Neural cell (in vitro differentiated cells): ENCODE data around the gene AKT1S1. TPM values are rescaled to one million over a fixed set of nuclear protein-coding genes. Genes with fewer than 3 reads are reported as not detected.

Experiments
- H2AFZ ChIP-seq: fragments of 200-600, 300-800 bp; sonication (generic), shearing (Covaris generic); 2 replicates; pipeline ENCODE4 v1.6.0; 2014; ENCODE audit warnings: low read depth, mild to moderate bottlenecking, antibody characterized with exemption, low read length, moderate library complexity
- H3F3A ChIP-seq: fragments of 200-600 bp; shearing (Covaris generic); 2 replicates; pipeline ENCODE4 v1.6.1; 2016; ENCODE audit warnings: mild to moderate bottlenecking, moderate library complexity, mixed read lengths, antibody characterized with exemption, low read length; ENCODE audit not compliant: insufficient read depth, poor library complexity, severe bottlenecking
- H3K27ac ChIP-seq: fragments of 200-600, 300-800 bp; sonication (generic), shearing (Covaris generic); 2 replicates; pipeline ENCODE4 v1.5.1; 2014; ENCODE audit warnings: mild to moderate bottlenecking, low read length, moderate library complexity
- H3K27me3 ChIP-seq: fragments of 300-800, 200-600 bp; sonication (generic), shearing (Covaris generic); 2 replicates; pipeline ENCODE4 v1.6.0; 2014; ENCODE audit warnings: mild to moderate bottlenecking, low read depth, low read length, moderate library complexity; ENCODE audit not compliant: insufficient read depth
- H3K36me3 ChIP-seq: fragments of 300-800, 200-600 bp; sonication (generic), shearing (Covaris generic); 2 replicates; pipeline ENCODE4 v1.5.1; 2014; ENCODE audit warnings: mild to moderate bottlenecking, antibody characterized with exemption, low read length, moderate library complexity; ENCODE audit not compliant: insufficient read depth
- H3K4me2 ChIP-seq: fragments of 300-800, 200-600 bp; sonication (generic), shearing (Covaris generic); 2 replicates; pipeline ENCODE4 v1.6.0; 2014; ENCODE audit warnings: mild to moderate bottlenecking, low read length
- H3K4me3 ChIP-seq: fragments of 300-800, 200-600 bp; sonication (generic), shearing (Covaris generic); 2 replicates; pipeline ENCODE4 v1.5.1; 2014; ENCODE audit warnings: mild to moderate bottlenecking, low read length, moderate library complexity
- H3K79me2 ChIP-seq: fragments of 200-600 bp; shearing (Covaris generic); replicated peaks from 2 replicates; pipeline ENCODE4 v1.6.0; 2014; ENCODE audit warnings: mild to moderate bottlenecking, low read length, moderate library complexity; ENCODE audit not compliant: insufficient read depth
- H3K9ac ChIP-seq: fragments of 300-800, 200-600 bp; sonication (generic), shearing (Covaris generic); 2 replicates; pipeline ENCODE4 v1.6.1; 2016; ENCODE audit warnings: mild to moderate bottlenecking, low read length, mixed read lengths
- H3K9me2 ChIP-seq: fragments of 200-600 bp; shearing (Covaris generic); 2 replicates; pipeline ENCODE4 v1.6.1; 2016; ENCODE audit warnings: mild to moderate bottlenecking, low read length, mixed read lengths; ENCODE audit not compliant: insufficient read depth
- H3K9me3 ChIP-seq: fragments of 200-600, 300-800 bp; sonication (generic), shearing (Covaris generic); 2 replicates; pipeline ENCODE4 v1.6.1; 2016; ENCODE audit warnings: mild to moderate bottlenecking, mixed run types, low read length, moderate library complexity, mixed read lengths
- H4K20me1 ChIP-seq: fragments of 200-600 bp; shearing (Covaris generic); 2 replicates; pipeline ENCODE4 v1.6.1; 2016; ENCODE audit warnings: mild to moderate bottlenecking, mixed run types; ENCODE audit not compliant: insufficient read depth
- EP300 ChIP-seq: fragments of 450-650 bp; conservative IDR thresholded peaks from 2 replicates; pipeline ENCODE4 v1.6.1; 2014; ENCODE audit warnings: antibody characterized with exemption, mild to moderate bottlenecking, moderate library complexity; ENCODE audit not compliant: poor library complexity, severe bottlenecking
- EZH2 ChIP-seq: fragments of 200-600, 300-800 bp; shearing (Covaris generic), sonication (generic); IDR thresholded peaks from 2 replicates; pipeline ENCODE4 v1.6.1; 2014; ENCODE audit warnings: antibody characterized with exemption, low read length, borderline replicate concordance, mild to moderate bottlenecking; ENCODE audit not compliant: insufficient read depth, poor library complexity, severe bottlenecking
- MXI1 ChIP-seq: fragments of 450-650 bp; conservative IDR thresholded peaks from 2 replicates; pipeline ENCODE4 v1.6.1; 2014; ENCODE audit warnings: antibody characterized with exemption, mild to moderate bottlenecking; ENCODE audit not compliant: poor library complexity, severe bottlenecking
- POLR2AphosphoS5 ChIP-seq: IDR thresholded peaks from 2 replicates; pipeline ENCODE4 v1.6.1; 2012
- RAD21 ChIP-seq: fragments of 450-650 bp; conservative IDR thresholded peaks from 2 replicates; pipeline ENCODE4 v1.6.1; 2014; ENCODE audit warnings: antibody characterized with exemption, mild to moderate bottlenecking, moderate library complexity
- SMC3 ChIP-seq: fragments of 450-650 bp; conservative IDR thresholded peaks from 2 replicates; pipeline ENCODE4 v1.6.1; 2014; ENCODE audit warnings: antibody characterized with exemption, mild to moderate bottlenecking, moderate library complexity; ENCODE audit not compliant: poor library complexity
- TAF1 ChIP-seq: IDR thresholded peaks from 2 replicates; pipeline ENCODE4 v1.6.1; 2012; ENCODE audit warnings: low read depth
- polyA plus RNA-seq: library from polyadenylated mRNA; depleted of rRNA; stranded (reverse); fragments of >200 nt; gene quantifications from 2 replicates; pipeline ENCODE4 v1.2.3, GENCODE V29; 2014
- TF ChIP-seq, protein P1 (sequence below): IDR thresholded peaks from 2 replicates; pipeline ENCODE4 v1.6.1; 2012; ENCODE audit warnings: borderline replicate concordance
- TF ChIP-seq, protein P2 (sequence below): fragments of 450-650 bp; IDR thresholded peaks from 2 replicates; pipeline ENCODE4 v1.5.1; 2014; ENCODE audit warnings: antibody characterized with exemption, mild to moderate bottlenecking, moderate library complexity; ENCODE audit not compliant: poor library complexity, severe bottlenecking

AKT1S1 gene
- polyA plus RNA-seq, 1 donor from 2014 or later = 4.8 TPM

DNA sequence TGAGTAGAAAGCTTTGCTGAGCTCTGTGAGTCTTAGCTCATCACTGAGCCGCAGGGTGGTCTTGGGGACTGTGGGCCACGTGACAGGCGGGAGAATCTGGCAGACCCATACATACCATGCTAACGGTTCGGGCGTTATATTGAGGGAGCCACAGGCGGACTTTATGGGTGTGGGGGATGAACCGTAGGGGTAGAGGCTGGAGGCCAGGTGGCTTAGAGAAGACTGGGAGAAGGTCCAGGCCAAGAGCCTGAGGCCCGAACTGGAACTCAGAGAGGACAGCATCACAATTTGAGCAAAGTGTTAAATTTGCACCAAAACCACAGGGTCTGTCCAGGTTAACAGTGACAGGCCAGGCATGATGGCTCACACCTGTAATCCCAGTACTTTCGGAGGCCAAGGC, 36.6 kb upstream of the AKT1S1 start:
- Histone ChIP-seq H3K27me3 (no peaks in the 10 kb centered on the region), H4K20me1 (no peaks in the 10 kb centered on the region), H3K36me3 (no peaks in the 10 kb centered on the region), H3K4me3 (no peak overlapping the region), H3K9ac (no peak overlapping the region), H3F3A (no peaks in the 10 kb centered on the region), H3K4me2 (no peak overlapping the region), H2AFZ (no peak overlapping the region), H3K9me2 (no peaks in the 10 kb centered on the region), H3K79me2 (no peaks in the 10 kb centered on the region), H3K27ac (no peak overlapping the region), H3K9me3 (no peaks in the 10 kb centered on the region)
- TF ChIP-seq SMC3 (no peak), RAD21 (no peak), EP300 (no peak), POLR2AphosphoS5 (no peak), MXI1 (no peak), EZH2 (no peak), TAF1 (no peak)
- TF ChIP-seq, protein P1, sequence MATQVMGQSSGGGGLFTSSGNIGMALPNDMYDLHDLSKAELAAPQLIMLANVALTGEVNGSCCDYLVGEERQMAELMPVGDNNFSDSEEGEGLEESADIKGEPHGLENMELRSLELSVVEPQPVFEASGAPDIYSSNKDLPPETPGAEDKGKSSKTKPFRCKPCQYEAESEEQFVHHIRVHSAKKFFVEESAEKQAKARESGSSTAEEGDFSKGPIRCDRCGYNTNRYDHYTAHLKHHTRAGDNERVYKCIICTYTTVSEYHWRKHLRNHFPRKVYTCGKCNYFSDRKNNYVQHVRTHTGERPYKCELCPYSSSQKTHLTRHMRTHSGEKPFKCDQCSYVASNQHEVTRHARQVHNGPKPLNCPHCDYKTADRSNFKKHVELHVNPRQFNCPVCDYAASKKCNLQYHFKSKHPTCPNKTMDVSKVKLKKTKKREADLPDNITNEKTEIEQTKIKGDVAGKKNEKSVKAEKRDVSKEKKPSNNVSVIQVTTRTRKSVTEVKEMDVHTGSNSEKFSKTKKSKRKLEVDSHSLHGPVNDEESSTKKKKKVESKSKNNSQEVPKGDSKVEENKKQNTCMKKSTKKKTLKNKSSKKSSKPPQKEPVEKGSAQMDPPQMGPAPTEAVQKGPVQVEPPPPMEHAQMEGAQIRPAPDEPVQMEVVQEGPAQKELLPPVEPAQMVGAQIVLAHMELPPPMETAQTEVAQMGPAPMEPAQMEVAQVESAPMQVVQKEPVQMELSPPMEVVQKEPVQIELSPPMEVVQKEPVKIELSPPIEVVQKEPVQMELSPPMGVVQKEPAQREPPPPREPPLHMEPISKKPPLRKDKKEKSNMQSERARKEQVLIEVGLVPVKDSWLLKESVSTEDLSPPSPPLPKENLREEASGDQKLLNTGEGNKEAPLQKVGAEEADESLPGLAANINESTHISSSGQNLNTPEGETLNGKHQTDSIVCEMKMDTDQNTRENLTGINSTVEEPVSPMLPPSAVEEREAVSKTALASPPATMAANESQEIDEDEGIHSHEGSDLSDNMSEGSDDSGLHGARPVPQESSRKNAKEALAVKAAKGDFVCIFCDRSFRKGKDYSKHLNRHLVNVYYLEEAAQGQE = no peak
- TF ChIP-seq, protein P2, sequence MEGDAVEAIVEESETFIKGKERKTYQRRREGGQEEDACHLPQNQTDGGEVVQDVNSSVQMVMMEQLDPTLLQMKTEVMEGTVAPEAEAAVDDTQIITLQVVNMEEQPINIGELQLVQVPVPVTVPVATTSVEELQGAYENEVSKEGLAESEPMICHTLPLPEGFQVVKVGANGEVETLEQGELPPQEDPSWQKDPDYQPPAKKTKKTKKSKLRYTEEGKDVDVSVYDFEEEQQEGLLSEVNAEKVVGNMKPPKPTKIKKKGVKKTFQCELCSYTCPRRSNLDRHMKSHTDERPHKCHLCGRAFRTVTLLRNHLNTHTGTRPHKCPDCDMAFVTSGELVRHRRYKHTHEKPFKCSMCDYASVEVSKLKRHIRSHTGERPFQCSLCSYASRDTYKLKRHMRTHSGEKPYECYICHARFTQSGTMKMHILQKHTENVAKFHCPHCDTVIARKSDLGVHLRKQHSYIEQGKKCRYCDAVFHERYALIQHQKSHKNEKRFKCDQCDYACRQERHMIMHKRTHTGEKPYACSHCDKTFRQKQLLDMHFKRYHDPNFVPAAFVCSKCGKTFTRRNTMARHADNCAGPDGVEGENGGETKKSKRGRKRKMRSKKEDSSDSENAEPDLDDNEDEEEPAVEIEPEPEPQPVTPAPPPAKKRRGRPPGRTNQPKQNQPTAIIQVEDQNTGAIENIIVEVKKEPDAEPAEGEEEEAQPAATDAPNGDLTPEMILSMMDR = no peak

DNA sequence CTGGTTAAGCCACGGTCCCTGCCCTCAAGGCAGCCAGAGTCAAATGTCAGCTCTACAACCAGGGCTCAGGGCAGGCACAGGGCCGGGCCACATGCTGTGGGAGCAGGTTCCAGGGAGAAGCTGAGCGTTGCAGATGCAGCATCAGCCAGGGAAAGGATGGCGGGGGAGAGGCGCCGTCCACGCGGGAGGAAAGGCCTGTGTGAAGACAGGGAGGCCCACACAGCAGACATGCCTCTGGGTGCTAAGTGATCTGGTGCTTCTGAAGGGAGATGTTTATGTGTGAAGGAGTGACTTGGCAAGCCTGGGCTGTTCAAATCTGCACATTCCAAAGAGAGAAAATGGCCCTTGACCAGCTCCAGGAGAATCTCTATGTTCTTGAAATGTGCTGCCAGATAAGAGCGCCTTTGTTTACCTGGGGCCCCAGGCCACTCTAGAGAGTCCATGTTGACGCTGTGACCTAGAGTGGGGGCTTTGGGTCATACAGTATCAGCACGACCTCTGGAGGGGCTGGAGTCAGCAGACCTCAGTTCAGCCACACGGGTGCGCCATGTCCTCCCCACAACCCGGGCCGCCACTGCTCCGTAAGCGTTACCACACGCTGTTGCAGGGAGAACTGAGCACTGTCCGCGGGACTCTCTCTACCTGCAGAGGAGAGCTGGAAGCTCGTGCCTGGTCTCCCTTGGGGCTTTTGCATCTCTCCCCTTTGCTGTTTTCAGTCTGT, 36.0 kb upstream of the AKT1S1 start:
- Histone ChIP-seq H3K4me3 (no peak overlapping the region), H3K79me2 (no peaks in the 10 kb centered on the region), H3K36me3 (no peaks in the 10 kb centered on the region), H3K4me2 (no peak overlapping the region), H3K9me3 (no peaks in the 10 kb centered on the region), H3K9me2 (no peaks in the 10 kb centered on the region), H3K9ac (no peak overlapping the region), H3K27me3 (no peaks in the 10 kb centered on the region), H4K20me1 (no peaks in the 10 kb centered on the region), H3K27ac (no peak overlapping the region), H3F3A (no peaks in the 10 kb centered on the region), H2AFZ (no peak overlapping the region)
- TF ChIP-seq EP300 = no peak
- no peak for TF ChIP-seq RAD21
- no peak for TF ChIP-seq SMC3
- TF ChIP-seq, protein P1 = no peak
- TF ChIP-seq TAF1 = no peak
- TF ChIP-seq POLR2AphosphoS5 = no peak
- TF ChIP-seq EZH2 = no peak
- TF ChIP-seq MXI1 = no peak
- TF ChIP-seq, protein P2 = no peak
